HTERT RPE-1 (cell line): Measurements from ENCODE around the gene TRMT2A.

ENCODE experiments used
- in situ Hi-C: fragments of 300-500 bp; cut with MboI; formaldehyde crosslinking; loops from 4 replicates; pipeline ENCODE4 v1.14.3; 2020; ENCODE audit warnings: low sequenced_read_pairs

Gene TRMT2A

DNA sequence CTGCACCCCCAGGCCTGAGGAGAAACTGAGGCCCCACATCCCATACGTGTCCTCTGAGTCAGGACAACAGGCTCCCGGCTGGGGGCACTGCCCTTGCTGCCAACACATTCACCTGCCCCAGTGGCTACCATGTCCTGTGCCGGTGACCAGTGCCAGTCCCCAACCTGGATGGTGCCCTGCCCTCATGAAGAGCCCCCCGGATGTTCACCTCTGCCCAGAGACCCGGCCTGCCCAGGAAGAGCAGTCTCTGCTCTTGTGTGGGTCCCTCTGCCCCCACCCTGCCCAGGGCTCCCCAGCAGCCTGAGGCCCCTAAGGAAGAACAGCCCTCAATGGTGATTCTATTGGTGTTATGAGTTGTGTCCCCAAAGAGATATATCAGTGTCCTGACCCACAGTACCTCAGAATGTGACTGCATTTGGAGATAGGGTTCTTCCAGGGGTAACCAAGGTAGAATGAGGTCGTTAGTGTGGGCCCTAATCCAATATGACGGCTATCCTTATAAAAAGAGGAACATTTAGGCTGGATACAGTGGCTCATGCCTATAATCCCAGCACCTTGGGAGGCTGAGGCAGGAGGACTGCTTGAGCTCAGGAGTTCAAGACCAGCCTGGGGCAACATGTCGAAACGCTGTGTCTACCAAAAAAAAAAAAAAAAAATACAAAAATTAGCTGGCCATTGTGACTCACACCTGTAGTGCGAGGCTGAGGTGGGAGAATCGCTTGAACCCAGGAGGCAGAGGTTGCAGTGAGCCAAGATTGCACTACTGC, 50.2 kb downstream of the TRMT2A start:
- in situ Hi-C loops, result no loop called here

GRCh38 chr22:20065896-20066616, 51.0 kb downstream of the TRMT2A start:
- in situ Hi-C loops, result no loop called here

DNA sequence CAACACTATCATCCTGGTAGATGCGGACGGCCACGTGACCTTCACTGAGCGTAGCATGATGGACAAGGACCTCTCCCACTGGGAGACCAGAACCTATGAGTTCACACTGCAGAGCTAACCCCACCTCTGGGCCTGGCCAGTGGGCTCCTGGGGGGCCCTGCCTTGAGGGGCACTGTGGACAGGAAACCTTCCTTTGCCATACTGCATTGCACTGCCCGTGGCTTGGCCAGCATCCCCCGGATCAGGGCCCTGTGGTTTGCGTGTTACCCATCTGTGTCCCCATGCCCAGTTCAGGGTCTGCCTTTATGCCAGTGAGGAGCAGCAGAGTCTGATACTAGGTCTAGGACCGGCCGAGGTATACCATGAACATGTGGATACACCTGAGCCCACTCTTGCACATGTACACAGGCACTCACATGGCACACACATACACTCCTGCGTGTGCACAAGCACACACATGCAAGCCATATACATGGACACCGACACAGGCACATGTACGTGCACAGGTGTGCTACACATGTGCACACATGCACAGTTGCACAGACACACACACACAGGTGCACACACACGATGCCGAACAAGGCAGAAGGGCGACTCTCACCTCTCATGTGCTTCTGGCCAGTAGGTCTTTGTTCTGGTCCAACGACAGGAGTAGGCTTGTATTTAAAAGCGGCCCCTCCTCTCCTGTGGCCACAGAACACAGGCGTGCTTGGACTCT, 52.3 kb downstream of the TRMT2A start:
- in situ Hi-C loops, result no loop called here

DNA sequence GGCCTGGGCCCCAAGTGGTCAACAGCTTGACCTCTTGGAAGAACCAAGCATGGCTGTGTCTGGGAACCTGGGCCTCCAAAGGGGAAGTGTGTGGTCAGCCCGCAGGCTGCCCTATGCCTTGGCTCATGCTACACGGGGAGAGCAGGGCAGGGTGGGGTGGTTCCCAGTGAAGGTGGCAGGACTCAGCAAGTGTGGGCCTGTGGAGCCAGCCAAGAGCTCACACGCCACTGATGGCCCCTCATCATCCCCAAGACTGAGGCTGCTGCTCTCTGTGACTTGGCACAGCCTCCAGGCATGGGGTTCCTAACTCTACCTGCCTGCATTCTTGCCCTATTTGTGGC, 52.9 kb downstream of the TRMT2A start:
- in situ Hi-C loops, result no loop called here

- in situ Hi-C loops, result no loop called here
Measured at GRCh38 chr22:20063271-20064139, 53.5 kb downstream of the TRMT2A start.

- in situ Hi-C loops, result no loop called here
Measured at GRCh38 chr22:20062766-20063083, 54.3 kb downstream of the TRMT2A start.

GRCh38 chr22:20062043-20062765, 54.8 kb downstream of the TRMT2A start:
- in situ Hi-C loops, result no loop called here
